Spleen (tissue), 7 donors: Measurements from ENCODE around the gene ATP10D.

Source experiments
- POLR2A ChIP-seq, 3 donors: fragments of 450-650 bp; IDR thresholded peaks; one replicate each; pipeline ENCODE4 v1.5.1; 2017; ENCODE audit warnings: antibody characterized with exemption in 3 of 3, mild to moderate bottlenecking in 1 of 3
- TF ChIP-seq, protein P1 (sequence below), 11 experiments: fragments of 200-600 bp in 7 of 11; fragments of 450-650 bp in 4 of 11; sonication (generic) in 4 of 11; IDR thresholded peaks in 8 of 11; conservative IDR thresholded peaks in 3 of 11; 1 replicate in 7 of 11; 2 replicates in 4 of 11; pipeline versions ENCODE4 v1.4.0 to v1.8.0; 2016 to 2021; ENCODE audit warnings: antibody characterized with exemption in 11 of 11, inconsistent platforms in 4 of 11, mild to moderate bottlenecking in 1 of 11
- donor health status: DM: no; HTN: no; CAD: no; lungs with moderate emphysema.
- donor health status: DM: no; HTN: no; CAD: no.
- donor health status: DM: no; HTN: no; CAD: no.

DNA sequence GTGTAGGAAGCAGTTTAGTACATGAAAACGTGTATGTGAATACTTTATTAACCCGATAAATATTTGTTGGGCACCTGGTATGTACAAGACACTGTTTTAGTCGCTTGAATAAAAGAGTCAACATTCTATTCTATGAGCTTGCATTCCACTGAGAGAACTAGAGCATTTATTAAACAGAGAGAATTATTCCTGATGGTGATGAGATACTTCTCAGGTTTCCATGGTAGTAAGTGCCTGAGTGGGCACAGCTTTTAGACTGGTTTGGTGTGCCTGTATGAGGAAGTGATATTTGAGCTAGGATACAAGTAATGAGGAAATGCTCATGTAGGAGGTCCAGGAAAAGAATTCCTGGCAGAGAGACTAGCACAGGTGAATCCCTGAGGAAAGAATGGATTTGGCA is 94.2 kb downstream of the ATP10D start:
- TF ChIP-seq POLR2A (IDR thresholded peaks at IDR 0.05): no peak
- TF ChIP-seq, protein P1, sequence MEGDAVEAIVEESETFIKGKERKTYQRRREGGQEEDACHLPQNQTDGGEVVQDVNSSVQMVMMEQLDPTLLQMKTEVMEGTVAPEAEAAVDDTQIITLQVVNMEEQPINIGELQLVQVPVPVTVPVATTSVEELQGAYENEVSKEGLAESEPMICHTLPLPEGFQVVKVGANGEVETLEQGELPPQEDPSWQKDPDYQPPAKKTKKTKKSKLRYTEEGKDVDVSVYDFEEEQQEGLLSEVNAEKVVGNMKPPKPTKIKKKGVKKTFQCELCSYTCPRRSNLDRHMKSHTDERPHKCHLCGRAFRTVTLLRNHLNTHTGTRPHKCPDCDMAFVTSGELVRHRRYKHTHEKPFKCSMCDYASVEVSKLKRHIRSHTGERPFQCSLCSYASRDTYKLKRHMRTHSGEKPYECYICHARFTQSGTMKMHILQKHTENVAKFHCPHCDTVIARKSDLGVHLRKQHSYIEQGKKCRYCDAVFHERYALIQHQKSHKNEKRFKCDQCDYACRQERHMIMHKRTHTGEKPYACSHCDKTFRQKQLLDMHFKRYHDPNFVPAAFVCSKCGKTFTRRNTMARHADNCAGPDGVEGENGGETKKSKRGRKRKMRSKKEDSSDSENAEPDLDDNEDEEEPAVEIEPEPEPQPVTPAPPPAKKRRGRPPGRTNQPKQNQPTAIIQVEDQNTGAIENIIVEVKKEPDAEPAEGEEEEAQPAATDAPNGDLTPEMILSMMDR (IDR thresholded peaks at IDR 0.05 in 8 of 11, conservative IDR thresholded peaks at IDR 0.05 in 3 of 11): no peak
